Activated CD4-positive, alpha-beta T cell treated with anti-CD3 and anti-CD28 coated beads, Interleukin-2, Interleukin-6, amounts not matched to agents 100 ng/mL and 50 ng/mL, durations not matched to agents 16 hours and 8 hours (primary cell): ENCODE measurements around the gene CHTF8.

Experiments used
- DNase-seq: peaks from one replicate; pipeline ENCODE4 v3.0.0-alpha.2; 2020

CHTF8 gene

DNA sequence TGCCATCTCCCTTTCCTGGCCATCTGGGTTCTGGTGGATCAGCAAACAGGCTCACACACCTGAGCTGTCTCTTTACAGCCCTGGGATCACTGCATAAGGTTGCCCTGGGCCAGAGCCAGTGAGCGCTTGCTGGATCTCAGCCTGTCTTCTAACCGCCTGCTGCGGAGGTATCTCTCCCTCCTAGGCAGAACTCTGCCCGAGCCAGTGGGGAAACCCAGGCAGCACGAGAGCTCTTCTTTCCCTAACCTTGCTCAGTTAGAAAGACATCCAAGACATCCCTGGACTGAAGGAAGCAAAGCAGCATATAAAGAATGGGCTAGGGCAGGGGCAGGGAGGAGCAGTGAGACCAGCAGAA lies 20.5 kb downstream of the CHTF8 start:
- DNase-seq = no peak

DNA sequence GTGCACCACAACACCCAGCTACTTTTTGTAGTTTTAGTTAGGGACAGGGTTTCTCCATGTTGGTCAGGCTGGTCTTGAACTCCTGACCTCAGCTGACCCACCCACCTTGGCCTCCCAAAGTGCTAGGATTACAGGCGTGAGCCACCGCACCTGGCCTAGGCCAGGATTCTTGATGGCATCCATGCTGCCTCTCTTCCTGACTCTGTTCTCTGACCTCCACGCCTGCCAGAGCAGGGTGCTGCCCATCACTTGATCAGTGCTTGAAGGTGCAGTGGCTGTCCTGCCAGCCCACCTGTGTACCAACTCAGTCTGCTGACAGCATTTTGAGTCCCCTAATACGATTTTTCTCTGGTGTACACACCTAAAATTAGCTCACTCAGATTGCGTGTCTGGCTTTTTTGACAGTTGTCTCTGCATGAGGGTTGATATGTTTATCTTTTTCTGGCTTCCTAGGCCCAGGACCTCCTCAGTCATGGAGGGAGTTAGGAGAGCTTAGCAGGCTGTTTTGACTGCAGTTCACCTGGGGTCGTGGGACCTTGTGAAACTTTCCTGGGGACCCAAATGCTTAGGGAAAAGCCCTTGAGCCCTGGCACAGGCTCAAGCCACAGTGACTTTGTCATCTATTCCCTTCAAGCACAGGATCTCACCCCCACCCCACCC lies 21.0 kb downstream of the CHTF8 start:
- DNase-seq = no peak

DNA sequence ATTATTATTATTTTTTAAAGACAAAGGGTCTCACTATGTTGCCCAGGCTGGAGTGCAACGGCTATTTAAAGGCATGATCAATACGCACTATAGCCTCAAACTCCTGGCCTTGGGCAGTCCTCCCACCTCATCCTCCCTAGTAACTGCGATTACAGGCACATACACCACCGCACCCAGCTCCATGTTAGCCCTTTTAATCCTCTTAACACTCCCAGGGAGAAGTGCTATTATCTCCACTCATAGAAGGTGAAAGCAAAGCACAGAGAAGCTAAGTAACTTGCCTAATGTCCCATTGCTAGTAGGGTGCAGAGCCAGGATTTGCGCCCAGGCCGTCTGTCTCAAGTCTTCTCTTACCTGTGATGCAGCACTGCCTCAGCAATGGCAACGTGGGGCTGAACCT lies 22.0 kb downstream of the CHTF8 start:
- no peak for DNase-seq

DNA sequence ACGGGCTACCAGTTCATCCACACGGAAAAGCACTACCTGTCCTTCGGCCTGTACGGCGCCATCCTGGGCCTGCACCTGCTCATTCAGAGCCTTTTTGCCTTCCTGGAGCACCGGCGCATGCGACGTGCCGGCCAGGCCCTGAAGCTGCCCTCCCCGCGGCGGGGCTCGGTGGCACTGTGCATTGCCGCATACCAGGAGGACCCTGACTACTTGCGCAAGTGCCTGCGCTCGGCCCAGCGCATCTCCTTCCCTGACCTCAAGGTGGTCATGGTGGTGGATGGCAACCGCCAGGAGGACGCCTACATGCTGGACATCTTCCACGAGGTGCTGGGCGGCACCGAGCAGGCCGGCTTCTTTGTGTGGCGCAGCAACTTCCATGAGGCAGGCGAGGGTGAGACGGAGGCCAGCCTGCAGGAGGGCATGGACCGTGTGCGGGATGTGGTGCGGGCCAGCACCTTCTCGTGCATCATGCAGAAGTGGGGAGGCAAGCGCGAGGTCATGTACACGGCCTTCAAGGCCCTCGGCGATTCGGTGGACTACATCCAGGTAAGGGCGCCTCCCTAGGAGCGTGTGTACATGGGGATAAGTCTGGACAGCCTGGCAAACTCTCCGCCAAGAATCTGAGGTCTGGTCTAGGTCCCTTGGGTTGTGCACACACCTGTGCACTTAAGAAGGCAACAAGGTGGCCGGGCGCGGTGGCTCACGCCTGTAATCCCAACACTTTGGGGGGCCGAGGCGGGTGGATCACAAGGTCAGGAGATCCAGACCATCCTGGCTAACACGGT lies 22.7 kb downstream of the CHTF8 start:
- DNase-seq = no peak

DNA sequence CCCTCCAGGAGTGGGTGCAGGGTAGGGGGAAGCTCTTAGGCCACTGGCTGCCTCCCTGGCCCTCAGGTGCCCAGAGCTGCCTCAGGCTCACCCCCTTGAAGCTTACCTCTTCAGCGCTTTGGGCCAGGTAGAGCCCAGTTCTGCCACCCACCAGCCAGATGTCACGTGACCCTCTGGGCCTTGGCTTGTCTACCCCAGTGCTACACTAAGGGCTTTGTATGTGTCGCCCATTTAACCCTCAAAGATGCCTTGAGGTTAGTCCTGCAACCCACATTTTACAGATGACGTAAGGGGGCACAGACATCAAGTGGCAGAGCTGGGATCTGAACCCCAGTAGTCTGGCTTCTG lies 23.5 kb downstream of the CHTF8 start:
- DNase-seq = no peak

DNA sequence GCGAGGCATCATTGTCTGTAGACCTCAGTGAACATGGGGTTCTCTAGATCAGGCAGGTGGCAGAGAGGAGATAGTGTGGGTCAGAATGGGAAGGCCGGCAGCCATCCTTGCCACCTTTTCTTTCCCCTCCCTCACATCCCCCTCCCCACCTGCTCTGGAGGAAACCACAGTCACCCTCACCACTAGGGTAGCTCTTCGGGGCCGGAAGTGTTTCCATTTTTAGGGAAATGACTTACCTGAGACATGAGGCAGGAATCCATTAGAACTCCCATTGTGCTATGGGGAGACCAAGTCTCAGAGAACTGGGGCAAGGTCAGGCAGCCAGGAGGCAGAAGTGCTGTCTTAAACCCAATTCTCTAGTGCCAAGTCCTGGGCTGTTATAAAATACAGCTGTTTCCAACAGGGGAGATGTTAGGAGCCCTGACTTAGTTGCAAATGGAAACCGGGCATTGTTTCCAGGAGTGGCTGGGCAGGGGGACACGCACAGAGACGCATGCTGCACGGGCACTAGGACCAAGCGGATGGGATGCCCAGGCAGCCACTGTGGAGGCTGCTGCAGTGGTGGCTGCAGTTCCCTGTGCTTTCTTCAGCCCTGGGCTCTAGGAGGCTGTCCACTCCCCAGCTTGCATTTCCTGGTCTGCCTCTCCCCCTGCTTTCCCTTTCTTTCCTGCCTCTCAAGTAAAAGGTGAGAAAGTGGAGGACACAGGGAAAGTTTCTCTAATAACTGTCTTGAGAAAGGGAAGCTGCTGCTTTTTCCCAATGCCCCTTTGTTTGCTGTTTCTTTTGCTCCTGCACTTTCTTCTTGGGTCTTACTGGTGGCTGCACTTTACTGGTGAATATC lies 24.1 kb downstream of the CHTF8 start:
- DNase-seq = no peak

DNA sequence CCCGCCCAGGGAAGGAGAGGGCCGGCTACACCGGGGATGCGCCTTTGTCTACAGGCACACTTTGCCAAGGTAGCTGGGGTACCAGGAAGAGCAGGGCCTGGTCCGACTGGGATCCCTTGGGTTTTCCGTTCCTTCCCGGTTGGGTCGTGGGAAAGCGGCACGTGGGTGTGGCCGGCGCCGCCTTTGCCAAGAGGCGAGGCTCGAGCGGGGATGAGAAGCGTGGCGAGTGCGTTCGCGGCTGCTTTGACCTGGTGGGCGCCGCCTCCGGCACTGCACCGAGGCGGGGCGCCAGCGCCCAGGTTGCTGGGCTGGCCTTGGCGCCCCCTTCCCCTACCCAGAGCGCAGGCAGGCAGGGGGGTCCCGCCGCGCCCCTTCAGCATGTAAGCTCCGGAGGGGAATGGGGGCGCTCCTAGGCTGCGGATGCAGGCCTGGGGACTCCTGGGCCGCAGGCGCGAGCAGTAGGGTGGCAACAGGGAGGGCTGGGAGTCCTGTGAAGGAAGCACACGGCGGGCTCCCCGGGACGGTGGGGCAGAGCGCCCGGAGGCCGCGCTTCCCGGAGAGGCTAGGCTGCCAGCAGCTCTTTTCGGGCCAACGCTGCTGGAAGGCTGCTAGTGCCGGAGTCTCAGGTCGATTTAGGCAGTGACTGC lies 24.9 kb downstream of the CHTF8 start:
- DNase-seq = no peak

DNA sequence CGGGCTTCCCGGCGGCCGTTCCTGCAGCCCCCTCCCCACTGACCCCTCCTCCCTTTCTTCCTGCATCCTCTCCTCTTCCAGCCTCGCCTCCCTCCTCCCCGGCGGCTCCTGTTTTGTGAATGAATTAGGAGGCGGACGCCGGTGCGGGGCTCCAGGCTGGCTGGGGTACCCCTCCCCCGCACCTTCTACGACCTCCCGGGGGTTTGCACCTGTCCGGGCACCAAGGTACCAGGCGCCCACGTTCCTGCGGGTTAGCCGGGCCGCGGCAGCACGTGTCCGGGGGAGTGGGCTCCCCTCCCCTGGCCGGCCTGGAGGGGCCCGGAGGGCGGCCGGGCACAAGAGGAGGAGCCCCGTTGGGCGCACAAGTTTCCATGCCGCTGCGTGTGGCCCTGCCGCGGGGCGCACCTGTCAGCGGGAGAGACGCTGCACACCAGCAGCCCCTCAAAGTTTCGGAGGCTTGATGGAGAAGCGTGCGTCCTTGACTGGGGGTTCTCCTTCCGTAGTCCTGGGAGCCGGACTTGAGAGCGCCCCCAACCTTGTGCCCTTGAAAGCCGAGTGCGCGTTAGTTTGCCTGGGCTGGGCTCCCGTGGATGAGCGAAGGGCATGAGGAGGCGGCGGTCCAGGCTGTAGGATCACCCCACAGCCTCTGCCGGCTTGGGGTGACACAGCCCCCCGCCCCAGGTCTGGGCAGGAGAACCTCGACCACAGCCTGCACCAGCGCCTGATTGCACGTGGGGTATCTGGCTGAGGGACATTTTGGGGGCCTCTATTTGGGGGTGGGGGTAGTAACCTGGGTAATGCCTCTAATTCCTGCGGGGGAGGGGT lies 25.7 kb downstream of the CHTF8 start:
- DNase-seq = no peak

DNA sequence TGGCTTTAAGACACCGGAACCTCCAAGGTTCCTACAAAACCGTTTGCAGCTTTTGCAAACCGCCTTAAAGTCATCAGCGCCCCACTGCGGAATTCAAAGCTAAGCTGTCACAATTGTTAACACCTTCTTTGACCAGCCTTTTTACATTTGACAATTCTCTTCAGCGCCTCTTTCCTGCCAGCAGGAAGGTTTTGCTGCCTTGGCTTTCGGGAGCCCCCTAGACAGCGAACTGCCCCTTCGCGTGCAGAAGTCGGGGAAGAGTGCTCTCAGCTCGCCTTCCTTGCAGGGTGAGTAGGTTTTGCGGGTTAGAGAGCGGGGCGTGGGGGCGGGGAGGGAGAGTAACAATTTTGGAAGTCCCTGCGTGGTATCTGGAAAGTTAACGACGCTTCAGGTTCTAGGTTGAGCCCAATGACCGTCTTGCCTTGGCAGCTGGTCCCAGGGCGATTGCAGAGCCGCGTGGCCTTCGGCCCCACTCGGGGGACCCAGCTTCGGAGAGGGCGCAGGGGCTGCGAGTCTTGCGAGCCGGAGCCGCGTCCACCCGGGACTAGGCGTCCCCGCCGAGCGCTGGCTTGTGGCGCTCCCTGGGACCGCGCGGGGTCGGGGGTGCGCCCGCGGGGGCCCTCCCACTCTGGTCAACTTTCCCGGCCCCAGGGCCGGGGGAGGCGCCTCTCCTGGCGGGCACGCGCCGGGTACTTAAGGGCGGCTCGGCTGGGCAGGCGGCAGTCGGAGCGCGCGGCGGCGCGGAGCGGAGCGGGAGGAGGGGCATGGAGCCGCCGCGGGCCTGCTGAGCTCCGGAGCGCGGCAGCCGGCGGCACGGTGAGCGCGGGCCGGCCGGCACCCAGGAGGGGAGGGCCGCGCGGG lies 26.7 kb downstream of the CHTF8 start, which contains the start of gene HAS3:
Gene HAS3, plus strand, starts transcription at position 153 of the 861 bp plus-strand sequence. CDS start 3,743 bp downstream, outside the sequence.
- DNase-seq = peak; percentile 49

DNA sequence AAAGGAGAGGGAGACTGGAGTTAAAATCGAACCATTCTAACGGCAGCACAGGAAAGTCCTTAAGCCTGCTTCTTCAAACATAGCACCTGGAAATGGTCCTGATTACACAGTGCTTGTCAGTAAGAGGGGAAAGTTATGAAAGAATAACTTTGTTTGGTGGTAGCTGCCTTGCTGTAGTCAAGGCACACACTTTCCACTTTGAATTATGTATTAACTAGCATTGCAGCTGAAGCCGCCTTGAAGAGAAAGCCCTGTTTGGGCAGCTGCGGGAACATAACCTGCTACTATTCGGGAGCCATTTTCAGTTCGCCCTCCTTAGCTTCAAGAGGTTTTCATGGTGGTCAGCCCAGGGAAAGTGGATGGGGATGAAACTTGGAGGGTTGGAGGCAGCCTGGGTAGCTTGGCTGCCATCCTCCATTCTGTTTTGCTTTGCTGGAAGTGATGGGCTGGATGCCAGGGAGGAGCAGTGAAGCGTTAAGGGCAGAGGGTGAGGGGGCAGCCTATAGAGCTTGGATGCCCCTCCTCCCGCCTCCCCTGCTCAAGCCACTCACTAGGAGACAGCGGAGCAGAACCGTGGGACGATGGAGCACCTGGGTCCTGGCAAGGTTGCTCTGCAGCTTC lies 32.2 kb downstream of the CHTF8 start:
- no peak for DNase-seq

DNA sequence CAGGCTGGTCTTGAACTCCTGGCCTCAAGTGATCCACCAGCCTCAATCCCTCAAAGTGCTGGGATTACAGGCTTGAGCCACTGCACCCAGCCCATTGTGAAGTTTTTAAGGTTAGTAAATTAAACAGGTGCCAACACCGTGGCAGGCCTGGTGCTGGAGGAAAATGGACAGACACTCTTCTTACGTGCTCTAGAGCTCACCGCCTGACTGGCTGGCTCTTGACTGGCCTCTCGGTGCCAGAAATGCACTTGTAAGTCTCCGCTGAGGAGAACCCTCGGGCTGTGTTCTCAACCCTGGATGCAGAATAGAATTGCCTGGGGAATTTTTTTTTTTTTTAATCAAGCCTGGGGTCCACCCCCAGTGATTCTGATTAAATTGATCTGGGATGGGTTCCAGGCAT lies 37.2 kb downstream of the CHTF8 start:
- no peak for DNase-seq

DNA sequence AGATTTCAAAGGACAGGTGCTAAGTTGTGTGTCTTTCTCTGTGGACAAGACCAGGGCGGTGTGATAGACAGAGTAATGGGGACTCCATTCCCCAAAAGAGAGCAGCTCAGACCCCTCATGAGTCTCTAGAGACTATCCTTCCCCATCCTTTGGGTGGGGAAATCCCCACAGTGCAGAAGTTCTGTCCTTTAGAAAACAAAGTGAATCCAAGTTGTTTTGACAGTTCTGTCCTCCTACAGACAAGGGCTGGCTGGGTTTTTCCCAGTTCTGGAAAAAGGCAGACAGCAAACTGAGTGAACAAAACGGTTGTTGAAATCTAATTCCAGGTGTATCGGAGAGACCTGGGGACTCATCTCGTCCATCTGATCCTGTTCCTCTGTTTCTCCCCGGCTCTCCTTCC lies 37.9 kb downstream of the CHTF8 start:
- DNase-seq = no peak

DNA sequence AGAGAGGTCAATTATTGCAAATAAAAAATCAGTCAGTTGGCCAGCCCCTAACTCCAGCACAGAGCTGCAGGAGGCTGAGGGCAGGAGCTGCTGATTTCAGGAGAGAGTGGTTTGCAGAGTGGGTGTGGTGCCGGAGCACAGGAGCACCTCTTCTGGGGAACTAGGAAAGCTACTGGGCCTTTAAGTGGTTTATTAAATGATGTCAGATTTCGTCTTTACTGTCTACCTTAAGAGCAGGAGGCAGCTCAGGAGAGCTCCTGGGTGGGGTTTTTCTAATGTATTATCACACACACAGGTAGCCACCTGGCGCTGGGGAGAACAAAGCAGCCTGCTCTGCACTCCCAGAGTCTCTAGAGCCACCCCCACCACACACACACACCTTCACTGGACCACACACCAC lies 38.4 kb downstream of the CHTF8 start:
- no peak for DNase-seq

DNA sequence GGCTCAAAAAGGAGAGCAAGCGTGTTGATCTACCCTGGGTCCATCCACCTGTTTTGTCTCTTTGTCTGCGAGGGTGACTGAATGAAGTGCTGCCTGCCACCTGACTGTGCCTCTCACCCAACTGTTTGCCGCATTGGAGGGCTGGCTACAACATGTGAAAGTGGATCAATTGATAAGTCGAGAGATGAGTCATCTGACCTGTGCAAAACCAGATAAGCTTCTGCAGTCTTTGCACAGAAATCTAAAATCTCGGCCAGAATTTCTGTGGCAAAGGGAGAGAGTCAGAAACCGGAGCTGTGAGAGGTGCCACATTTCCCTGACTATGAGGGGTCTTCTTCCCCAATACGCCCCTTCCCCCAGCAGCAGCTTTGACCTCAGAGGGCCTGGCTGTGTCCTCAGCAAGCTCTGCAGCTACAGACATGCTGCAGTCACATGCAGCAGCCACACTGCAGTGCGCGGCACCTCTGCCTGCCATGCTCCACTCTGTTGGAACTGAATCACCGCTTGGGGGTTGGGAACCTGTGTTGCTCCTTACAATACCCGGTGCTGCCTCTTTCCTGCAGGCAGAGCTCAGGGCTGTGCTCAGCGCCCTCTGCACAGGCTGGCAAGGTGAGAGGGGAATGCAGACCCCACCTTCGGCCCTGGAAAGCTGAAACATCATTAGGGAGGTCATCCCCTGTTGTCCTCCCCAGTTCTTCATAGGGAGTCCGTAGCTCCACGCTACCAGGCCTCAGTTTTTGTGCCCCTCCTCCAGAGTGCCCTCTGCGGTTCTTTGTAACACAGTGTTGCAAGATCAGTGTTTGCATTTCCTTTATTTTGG lies 43.1 kb downstream of the CHTF8 start:
- DNase-seq = peak; percentile 79

DNA sequence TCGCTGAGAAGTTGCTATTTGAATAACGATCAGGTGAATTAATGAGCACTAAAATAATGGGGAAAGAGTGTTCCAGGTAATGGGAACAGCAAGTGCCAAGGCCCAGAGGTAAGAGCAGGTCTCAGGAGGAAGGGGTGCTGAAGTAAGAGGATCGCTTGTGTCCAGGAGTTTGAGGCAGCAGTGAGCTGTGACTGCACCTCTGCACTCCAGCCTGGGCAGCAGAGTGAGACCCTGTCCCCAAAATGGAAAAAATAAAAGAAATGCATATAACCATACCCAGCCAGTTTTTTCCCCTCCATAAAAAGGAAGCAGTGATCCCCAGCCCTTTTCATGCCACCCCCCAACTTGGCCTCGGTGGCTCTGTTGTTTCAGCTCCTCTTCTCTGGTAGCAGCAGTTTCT lies 43.7 kb downstream of the CHTF8 start:
- DNase-seq = no peak

DNA sequence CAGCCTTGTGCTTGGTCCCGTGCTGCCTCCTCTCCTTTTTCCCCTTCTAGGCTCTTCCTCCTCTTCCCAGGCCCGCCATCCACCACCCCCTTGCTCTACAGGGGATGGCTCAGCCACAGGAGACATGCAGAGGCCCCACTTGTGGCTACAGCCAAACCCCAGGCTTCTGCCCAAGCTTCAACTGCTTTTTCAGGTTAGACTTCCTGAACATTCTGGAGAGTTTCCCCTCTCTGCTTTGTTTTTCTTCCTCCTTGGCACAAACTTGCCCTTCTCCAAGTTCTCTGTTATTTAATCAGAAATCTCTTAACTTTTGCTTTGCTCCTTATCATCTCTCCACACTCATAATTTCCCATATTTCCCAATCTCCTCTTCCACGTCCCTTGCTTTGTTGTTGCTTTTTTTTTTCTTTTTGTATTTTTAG lies 45.2 kb downstream of the CHTF8 start:
- no peak for DNase-seq

DNA sequence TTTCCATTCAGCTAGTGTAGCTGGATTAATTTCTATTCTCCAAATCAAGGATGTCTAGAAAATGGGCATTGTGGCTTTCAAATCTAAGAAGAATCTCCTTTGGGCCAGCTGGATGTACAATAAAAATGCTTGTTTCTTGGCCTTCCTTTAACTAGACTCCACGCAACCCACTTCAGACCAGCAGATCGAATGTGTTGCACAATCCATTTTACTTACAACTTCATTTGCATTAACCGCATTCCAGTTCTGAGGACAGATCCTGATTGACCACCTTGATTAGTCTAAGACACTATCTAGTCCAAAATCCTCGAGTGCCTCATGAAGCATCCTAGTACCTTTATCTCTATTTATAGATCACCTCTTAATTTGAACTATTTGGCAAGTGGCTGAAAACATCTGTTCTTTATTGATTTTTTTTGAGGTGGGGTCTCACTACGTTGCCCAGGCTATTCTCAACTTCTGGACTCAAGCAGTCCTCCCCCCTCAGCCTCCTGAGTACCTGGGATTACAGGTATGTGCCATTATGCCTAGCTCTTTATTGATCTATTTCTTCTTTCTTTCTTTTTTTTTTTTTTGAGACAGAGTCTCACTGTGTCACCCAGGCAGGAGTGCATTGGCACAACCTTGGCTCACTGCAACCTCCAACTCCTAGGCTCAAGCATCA lies 47.2 kb downstream of the CHTF8 start:
- no peak for DNase-seq

DNA sequence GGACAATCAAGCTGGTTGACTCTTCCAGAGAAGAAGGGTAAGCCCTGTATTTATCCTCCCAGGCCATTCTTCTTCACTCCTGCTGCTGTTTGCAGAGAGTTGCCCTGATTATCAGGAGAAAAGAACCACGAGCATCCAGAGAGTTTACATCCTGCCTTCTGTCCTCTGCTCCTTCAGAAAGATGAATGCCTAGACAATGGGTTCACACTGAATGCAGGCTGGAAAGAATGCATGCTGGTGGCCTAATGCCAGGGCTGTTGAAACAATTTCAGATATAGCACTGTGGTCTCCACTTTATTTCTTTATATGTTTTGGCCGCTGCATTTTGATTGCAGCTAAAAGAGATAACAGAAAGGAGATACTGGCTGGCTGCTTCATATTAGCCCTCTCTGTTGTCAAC lies 48.1 kb downstream of the CHTF8 start:
- DNase-seq = no peak

DNA sequence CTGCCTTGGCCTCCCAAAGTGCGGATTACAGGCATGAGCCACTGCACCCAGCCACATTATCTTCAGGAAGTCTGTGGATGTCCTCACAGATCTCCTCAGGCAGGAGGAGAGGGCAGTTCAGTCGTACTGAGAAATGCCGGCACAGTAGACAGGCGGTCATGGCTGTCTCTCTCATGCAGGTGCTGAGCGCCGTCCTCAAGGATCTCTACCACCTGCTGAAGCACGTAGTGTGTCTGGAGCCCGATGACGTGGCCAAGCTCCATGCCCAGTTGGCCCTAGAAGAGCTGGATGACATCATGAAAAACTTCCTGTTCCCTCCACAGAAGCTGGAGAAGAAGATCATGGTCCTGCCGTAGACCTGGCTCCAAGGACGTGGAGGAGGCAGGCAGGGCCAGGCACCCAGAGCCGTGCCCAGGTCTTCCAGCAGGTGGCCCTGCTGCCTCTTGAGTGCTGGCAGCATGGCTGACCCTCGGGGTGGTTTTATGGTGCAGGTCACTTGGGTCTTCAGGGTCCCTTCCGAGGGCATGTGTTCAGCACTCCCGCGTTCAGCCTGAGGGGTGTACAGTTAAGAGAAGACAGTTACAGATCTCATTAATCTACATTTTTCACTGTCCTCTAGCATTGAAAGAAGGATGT lies 49.0 kb downstream of the CHTF8 start:
- no peak for DNase-seq
